IMR-90 (cell line): Measurements from ENCODE around the gene RAB34. TPM values are rescaled to one million over a fixed set of nuclear protein-coding genes. Genes with fewer than 3 reads are reported as not detected.

Experiments
- ATAC-seq: fragments of 200-7000 bp; cut with Tn5 transposase; 2 replicates; pipeline ENCODE4 v1.9.1; 2020; ENCODE audit warnings: low read depth, mild to moderate bottlenecking, moderate library complexity
- BruUV-seq: library from RNA; stranded (reverse); fragments of 400-500 nt; replicated peaks from 2 replicates; lab custom pipeline; 2021; lab: Mats Ljungman, UMichigan
- CTCF ChIA-PET: fragments of 300-600 bp; formaldehyde crosslinking; extraction: SDS; loops from one replicate; lab custom pipeline; 2021; ENCODE audit warnings: antibody characterized with exemption; lab: Yijun Ruan, JAX
- POLR2A ChIA-PET: fragments of 300-600 bp; sonication (Branson Sonifier 250); formaldehyde crosslinking; loops from one replicate; lab custom pipeline; 2022; ENCODE audit warnings: antibody characterized with exemption; ENCODE audit not compliant: unreplicated experiment; lab: Charles Lee
- DNase-seq: peaks from one replicate; pipeline ENCODE4 v3.0.0; 2013
- H2AFZ ChIP-seq: replicated peaks from 2 replicates; pipeline ENCODE3; 2013; ENCODE audit warnings: low read length, mild to moderate bottlenecking; ENCODE audit not compliant: poor library complexity
- H2AK5ac ChIP-seq: 2 replicates; pipeline ENCODE4 v1.6.1; 2013; ENCODE audit warnings: low read depth, low read length, inconsistent platforms
- H2AK9ac ChIP-seq: replicated peaks from 2 replicates; pipeline ENCODE3; 2013; ENCODE audit warnings: mild to moderate bottlenecking, low read depth, low read length, moderate library complexity; ENCODE audit not compliant: poor library complexity
- H2BK120ac ChIP-seq: 2 replicates; pipeline ENCODE4 v1.6.1; 2013; ENCODE audit warnings: low read depth, low read length, inconsistent platforms
- H2BK15ac ChIP-seq: 3 replicates; pipeline ENCODE4 v1.6.1; 2013; ENCODE audit warnings: low read depth, low read length, inconsistent platforms
- H2BK20ac ChIP-seq: 2 replicates; pipeline ENCODE4 v1.6.1; 2013; ENCODE audit warnings: low read depth, mild to moderate bottlenecking, inconsistent platforms, low read length, moderate library complexity
- H2BK5ac ChIP-seq: 2 replicates; pipeline ENCODE4 v1.6.1; 2013; ENCODE audit warnings: mild to moderate bottlenecking, low read depth, low read length, inconsistent platforms; ENCODE audit not compliant: poor library complexity, severe bottlenecking
- H3K14ac ChIP-seq: replicated peaks from 2 replicates; pipeline ENCODE4 v1.6.1; 2013; ENCODE audit warnings: low read depth, low read length, inconsistent platforms
- H3K18ac ChIP-seq: 2 replicates; pipeline ENCODE4 v1.6.1; 2013; ENCODE audit warnings: low read depth, low read length, control low read depth
- H3K23ac ChIP-seq: 2 replicates; pipeline ENCODE4 v1.6.1; 2013; ENCODE audit warnings: low read depth, low read length, inconsistent platforms
- H3K27ac ChIP-seq: 2 replicates; pipeline ENCODE4 v1.5.1; 2013; ENCODE audit warnings: mild to moderate bottlenecking, control low read depth, low read length; ENCODE audit not compliant: insufficient read depth
- H3K27me3 ChIP-seq: 2 replicates; pipeline ENCODE4 v1.6.1; 2013; ENCODE audit warnings: low read length; ENCODE audit not compliant: control insufficient read depth, insufficient read depth
- H3K36me3 ChIP-seq: 2 replicates; pipeline ENCODE4 v1.6.1; 2013; ENCODE audit warnings: low read length, mixed read lengths; ENCODE audit not compliant: control insufficient read depth, insufficient read depth
- H3K4ac ChIP-seq: 2 replicates; pipeline ENCODE4 v1.6.1; 2013; ENCODE audit warnings: low read depth, low read length, inconsistent platforms
- H3K4me1 ChIP-seq: 2 replicates; pipeline ENCODE4 v1.6.1; 2013; ENCODE audit warnings: low read length, mixed read lengths; ENCODE audit not compliant: control insufficient read depth, insufficient read depth
- H3K4me2 ChIP-seq: 2 replicates; pipeline ENCODE4 v1.6.1; 2013; ENCODE audit warnings: low read depth, mild to moderate bottlenecking, control low read depth, low read length, moderate library complexity
- H3K4me3 ChIP-seq: 2 replicates; pipeline ENCODE4 v1.5.1; 2013; ENCODE audit warnings: low read depth, mild to moderate bottlenecking, control low read depth, low read length, moderate library complexity; ENCODE audit not compliant: insufficient read depth
- H3K56ac ChIP-seq: 2 replicates; pipeline ENCODE4 v1.6.1; 2013; ENCODE audit warnings: low read length, inconsistent platforms; ENCODE audit not compliant: insufficient read depth; ENCODE audit errors: extremely low read depth
- H3K79me1 ChIP-seq, 2 experiments: 2 replicates each; pipeline ENCODE4 v1.6.1; 2013; ENCODE audit warnings: low read length in 2 of 2, inconsistent platforms in 1 of 2, low read depth in 1 of 2
- H3K9ac ChIP-seq: 2 replicates; pipeline ENCODE4 v1.6.1; 2013; ENCODE audit warnings: low read depth, low read length, control low read depth
- H3K9me1 ChIP-seq: 2 replicates; pipeline ENCODE4 v1.6.1; 2013; ENCODE audit warnings: low read length, inconsistent platforms; ENCODE audit not compliant: insufficient read depth
- H3K9me3 ChIP-seq: 2 replicates; pipeline ENCODE4 v1.6.1; 2013; ENCODE audit warnings: low read length; ENCODE audit not compliant: control insufficient read depth, insufficient read depth
- H4K20me1 ChIP-seq: 2 replicates; pipeline ENCODE4 v1.6.1; 2013; ENCODE audit warnings: low read length, inconsistent platforms; ENCODE audit not compliant: insufficient read depth
- H4K5ac ChIP-seq: 2 replicates; pipeline ENCODE4 v1.6.1; 2013; ENCODE audit warnings: mild to moderate bottlenecking, low read depth, low read length, control low read depth
- H4K8ac ChIP-seq, 2 experiments: 2 replicates each; pipeline ENCODE4 v1.6.1; 2013; ENCODE audit warnings: low read depth in 2 of 2, low read length in 2 of 2, control low read depth in 1 of 2, inconsistent platforms in 1 of 2
- H4K91ac ChIP-seq: 2 replicates; pipeline ENCODE4 v1.6.1; 2013; ENCODE audit warnings: low read depth, low read length, inconsistent platforms; ENCODE audit not compliant: insufficient read depth
- BHLHE40 ChIP-seq: fragments of 150-350 bp; IDR thresholded peaks from 2 replicates; pipeline ENCODE4 v1.6.1; 2016; ENCODE audit warnings: mild to moderate bottlenecking, low read depth, low read length
- CEBPB ChIP-seq: IDR thresholded peaks from 2 replicates; pipeline ENCODE4 v1.6.1; 2012; ENCODE audit warnings: low read depth, low read length, improper control_type of control experiment
- CHD1 ChIP-seq: IDR thresholded peaks from 2 replicates; pipeline ENCODE4 v1.6.1; 2012; ENCODE audit warnings: low read depth, low read length, improper control_type of control experiment
- MAZ ChIP-seq: IDR thresholded peaks from 2 replicates; pipeline ENCODE4 v1.6.1; 2012; ENCODE audit warnings: low read depth, mild to moderate bottlenecking, low read length, improper control_type of control experiment, moderate library complexity, borderline replicate concordance
- MXI1 ChIP-seq: IDR thresholded peaks from 2 replicates; pipeline ENCODE4 v1.6.1; 2012; ENCODE audit warnings: low read depth, mild to moderate bottlenecking, low read length, moderate library complexity, borderline replicate concordance
- NFE2L2 ChIP-seq: fragments of 150-350 bp; IDR thresholded peaks from 2 replicates; pipeline ENCODE4 v1.6.1; 2016; ENCODE audit warnings: low read depth, mild to moderate bottlenecking, low read length
- POLR2A ChIP-seq: IDR thresholded peaks from 2 replicates; pipeline ENCODE4 v1.6.1; 2012; ENCODE audit warnings: mild to moderate bottlenecking, low read depth, low read length
- RAD21 ChIP-seq: IDR thresholded peaks from 2 replicates; pipeline ENCODE4 v1.6.1; 2012; ENCODE audit warnings: low read length, improper control_type of control experiment
- RCOR1 ChIP-seq: IDR thresholded peaks from 2 replicates; pipeline ENCODE4 v1.6.1; 2012; ENCODE audit warnings: mild to moderate bottlenecking, low read length, improper control_type of control experiment; ENCODE audit not compliant: insufficient replicate concordance
- RFX5 ChIP-seq: IDR thresholded peaks from 2 replicates; pipeline ENCODE4 v1.8.0; 2012; ENCODE audit warnings: low read depth, mild to moderate bottlenecking, low read length, moderate library complexity
- SMC3 ChIP-seq: fragments of 150-350 bp; IDR thresholded peaks from 2 replicates; pipeline ENCODE4 v1.6.1; 2016; ENCODE audit warnings: low read depth, mild to moderate bottlenecking, antibody characterized with exemption, low read length, moderate library complexity
- WGBS, 2 experiments: methylation state at CpG; one replicate each; pipeline versions ENCODE4 v1.1.5 to v1.1.7; 2013; ENCODE audit warnings: missing lambda C conversion rate in 2 of 2; ENCODE audit not compliant: insufficient read length in 1 of 2; ENCODE audit errors: extremely low coverage in 2 of 2; 5-methylcytosine and 5-hydroxymethylcytosine counted together
- dilution Hi-C: fragments of 300-500 bp; cut with HindIII; formaldehyde crosslinking; loops from one replicate; pipeline ENCODE4 v1.14.3; 2018; ENCODE audit warnings: low sequenced_read_pairs; ENCODE audit not compliant: unreplicated experiment
- in situ Hi-C: fragments of 300-500 bp; cut with MboI; formaldehyde crosslinking; loops from 3 replicates; pipeline ENCODE4 v1.14.3; 2019; ENCODE audit warnings: low sequenced_read_pairs, inconsistent platforms, mixed read lengths
- intact Hi-C: fragments of 100-400 bp; cut with micrococcal nuclease; formaldehyde crosslinking; loops from 2 replicates; pipeline ENCODE4 v1.10.0; 2022
- polyA plus RNA-seq, 3 experiments: library from polyadenylated mRNA; depleted of rRNA; stranded (reverse); fragments of >200 nt; gene quantifications; 2 replicates each; pipeline ENCODE4 v1.2.3, GENCODE V29; 2012; ENCODE audit warnings: low replicate concordance in 1 of 3
- total RNA-seq: library from RNA; depleted of rRNA; stranded (reverse); fragments of >200 nt; gene quantifications from 2 replicates; pipeline ENCODE4 v1.2.3, GENCODE V29; 2012
- TF ChIP-seq, protein P1 (sequence below): fragments of 150-350 bp; IDR thresholded peaks from 2 replicates; pipeline ENCODE4 v1.6.1; 2017; ENCODE audit warnings: mild to moderate bottlenecking, antibody characterized with exemption, low read length, low read depth
- TF ChIP-seq, protein P2 (sequence below): fragments of 150-350 bp; IDR thresholded peaks from 2 replicates; pipeline ENCODE4 v1.6.1; 2016; ENCODE audit warnings: low read depth, mild to moderate bottlenecking, low read length, moderate library complexity, borderline replicate concordance
- TF ChIP-seq, protein P3 (sequence below): conservative IDR thresholded peaks from 2 replicates; pipeline ENCODE4 v1.5.1; 2012; ENCODE audit warnings: mild to moderate bottlenecking, low read depth, low read length, improper control_type of control experiment

The RAB34 gene
- total and polyA plus RNA-seq, 2 of the 4 experiments (the other 2 are of a cell fraction), result 351 to 387 TPM

DNA sequence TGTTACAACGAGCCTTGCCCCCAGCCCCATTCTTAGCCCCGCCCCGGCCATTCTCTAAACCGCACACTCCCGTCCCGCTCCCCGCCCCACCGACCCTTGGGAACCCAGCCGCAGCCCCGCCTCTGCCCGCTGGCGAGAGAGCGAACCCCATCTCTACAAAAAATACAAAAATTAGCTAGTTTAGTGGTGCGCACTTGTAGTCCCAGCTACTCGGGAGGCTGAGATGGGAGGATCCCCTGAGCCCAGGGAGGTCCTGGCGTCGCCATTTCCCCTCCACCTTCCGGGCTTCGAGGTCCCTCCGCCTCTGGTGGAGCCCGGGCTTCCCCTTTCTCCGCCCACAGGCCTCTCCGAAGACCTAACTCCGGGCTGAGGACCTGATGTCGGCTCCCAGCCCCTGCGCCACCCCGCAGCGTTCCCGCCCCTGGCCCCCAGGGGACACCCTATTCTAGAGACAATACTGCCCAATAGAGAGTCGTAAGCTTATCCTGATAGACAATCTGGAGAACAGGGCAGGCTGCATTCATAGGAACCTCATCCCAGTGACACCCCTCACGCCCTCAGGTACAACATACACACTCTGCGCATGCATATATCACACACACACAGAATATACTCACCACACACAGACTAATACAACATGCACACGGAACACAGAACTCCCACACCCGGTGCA, 5.5 kb downstream of the RAB34 start:
- WGBS, 2 experiments, result 40% methylated on average over 9 of the region's 34 CpGs; no CpG with 5 or more reads in 1 of the 2 experiments
- TF ChIP-seq RCOR1 (no peak), BHLHE40 (no peak), SMC3 (no peak), NFE2L2 (no peak), RAD21 (no peak), CEBPB (no peak), POLR2A (no peak), MAZ (no peak), MXI1 (no peak), CHD1 (no peak), RFX5 (no peak)
- TF ChIP-seq, protein P1, sequence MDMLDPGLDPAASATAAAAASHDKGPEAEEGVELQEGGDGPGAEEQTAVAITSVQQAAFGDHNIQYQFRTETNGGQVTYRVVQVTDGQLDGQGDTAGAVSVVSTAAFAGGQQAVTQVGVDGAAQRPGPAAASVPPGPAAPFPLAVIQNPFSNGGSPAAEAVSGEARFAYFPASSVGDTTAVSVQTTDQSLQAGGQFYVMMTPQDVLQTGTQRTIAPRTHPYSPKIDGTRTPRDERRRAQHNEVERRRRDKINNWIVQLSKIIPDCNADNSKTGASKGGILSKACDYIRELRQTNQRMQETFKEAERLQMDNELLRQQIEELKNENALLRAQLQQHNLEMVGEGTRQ, result no peak
- TF ChIP-seq, protein P2, sequence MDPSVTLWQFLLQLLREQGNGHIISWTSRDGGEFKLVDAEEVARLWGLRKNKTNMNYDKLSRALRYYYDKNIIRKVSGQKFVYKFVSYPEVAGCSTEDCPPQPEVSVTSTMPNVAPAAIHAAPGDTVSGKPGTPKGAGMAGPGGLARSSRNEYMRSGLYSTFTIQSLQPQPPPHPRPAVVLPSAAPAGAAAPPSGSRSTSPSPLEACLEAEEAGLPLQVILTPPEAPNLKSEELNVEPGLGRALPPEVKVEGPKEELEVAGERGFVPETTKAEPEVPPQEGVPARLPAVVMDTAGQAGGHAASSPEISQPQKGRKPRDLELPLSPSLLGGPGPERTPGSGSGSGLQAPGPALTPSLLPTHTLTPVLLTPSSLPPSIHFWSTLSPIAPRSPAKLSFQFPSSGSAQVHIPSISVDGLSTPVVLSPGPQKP, result no peak
- TF ChIP-seq, protein P3, sequence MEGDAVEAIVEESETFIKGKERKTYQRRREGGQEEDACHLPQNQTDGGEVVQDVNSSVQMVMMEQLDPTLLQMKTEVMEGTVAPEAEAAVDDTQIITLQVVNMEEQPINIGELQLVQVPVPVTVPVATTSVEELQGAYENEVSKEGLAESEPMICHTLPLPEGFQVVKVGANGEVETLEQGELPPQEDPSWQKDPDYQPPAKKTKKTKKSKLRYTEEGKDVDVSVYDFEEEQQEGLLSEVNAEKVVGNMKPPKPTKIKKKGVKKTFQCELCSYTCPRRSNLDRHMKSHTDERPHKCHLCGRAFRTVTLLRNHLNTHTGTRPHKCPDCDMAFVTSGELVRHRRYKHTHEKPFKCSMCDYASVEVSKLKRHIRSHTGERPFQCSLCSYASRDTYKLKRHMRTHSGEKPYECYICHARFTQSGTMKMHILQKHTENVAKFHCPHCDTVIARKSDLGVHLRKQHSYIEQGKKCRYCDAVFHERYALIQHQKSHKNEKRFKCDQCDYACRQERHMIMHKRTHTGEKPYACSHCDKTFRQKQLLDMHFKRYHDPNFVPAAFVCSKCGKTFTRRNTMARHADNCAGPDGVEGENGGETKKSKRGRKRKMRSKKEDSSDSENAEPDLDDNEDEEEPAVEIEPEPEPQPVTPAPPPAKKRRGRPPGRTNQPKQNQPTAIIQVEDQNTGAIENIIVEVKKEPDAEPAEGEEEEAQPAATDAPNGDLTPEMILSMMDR, result no peak

More for the DNA sequence above, 5.5 kb downstream of the RAB34 start:
- Histone ChIP-seq H3K4me1 (peaks cover 12% of the 10 kb centered on the region), H4K5ac (no peak overlapping the region; the same call in 1 of the 2 replicates), H2BK120ac (no peak overlapping the region), H2BK20ac (no peak overlapping the region), H3K23ac (peak overlapping the region; percentile 86; the same call in 1 of the 2 replicates), H3K56ac (peak overlapping the region; percentile 38; the same call in 1 of the 2 replicates), H2AFZ (peak overlapping the region; percentile 83), H3K9me1 (peaks cover 21% of the 10 kb centered on the region), H4K8ac (peak overlapping the region; percentile 22 to 62; a peak in 3 of 4 replicates), H2AK9ac (peak overlapping the region; percentile 93), H2BK15ac (no peak overlapping the region), H3K9me3 (no peaks in the 10 kb centered on the region), H3K4ac (peak overlapping the region; percentile 72), H2AK5ac (peak overlapping the region; percentile 62), H4K20me1 (peaks cover 23% of the 10 kb centered on the region; the same call in 1 of the 2 replicates), H3K4me2 (peak overlapping the region; percentile 91; the same call in 1 of the 2 replicates), H2BK5ac (peak overlapping the region; percentile 25), H3K27ac (peak overlapping the region; percentile 79), H3K4me3 (no peak overlapping the region), H4K91ac (no peak overlapping the region), H3K27me3 (no peaks in the 10 kb centered on the region), H3K9ac (peak overlapping the region; percentile 55; the same call in 1 of the 2 replicates), H3K36me3 (peaks cover 32% of the 10 kb centered on the region), H3K79me1 (peaks cover 6 to 51% of the 10 kb centered on the region in 2 experiments; a peak in 3 of 4 replicates), H3K14ac (peak overlapping the region; percentile 72), H3K18ac (no peak overlapping the region)
- ATAC-seq (no peak), DNase-seq (no peak)
- BruUV-seq, result no TSS peak
- CTCF ChIA-PET, result interaction anchor here (0.6 kb wide), 1 partner anchor 33 kb away, joined by 3 read pairs; no protein-coding TSS in a partner anchor
- intact Hi-C loops (no loop called here), in situ Hi-C loops (no loop called here), dilution Hi-C loops (no loop called here)
- POLR2A ChIA-PET, result no interaction called here
